ENCODE results near the gene MNX1. TPM values are rescaled to one million over a fixed set of nuclear protein-coding genes. Genes with fewer than 3 reads are reported as not detected.
A peak's percentile ranks its signal among the peaks of the same experiment; 100 is the strongest.

MNX1 gene
- total RNA-seq, 1 donor from 2014 or later, result not detected

GRCh38 chr7:157017603-157018327 is 7.3 kb upstream of the MNX1 start:
- Histone ChIP-seq H3K4me2 (ENCODE audit: low read length) (no peak overlapping the region), H3K27me3 (ENCODE audit: insufficient read depth, low read length) (peaks cover 98% of the 10 kb centered on the region), H4K20me1 (ENCODE audit: insufficient read depth, low read length) (no peaks in the 10 kb centered on the region), H3K4me1 (ENCODE audit: insufficient read depth, low read length) (peaks cover 4% of the 10 kb centered on the region), H3K9me3 (ENCODE audit: insufficient read depth, low read depth, low read length) (no peaks in the 10 kb centered on the region), H3K4me3 (ENCODE audit: insufficient read depth, low read depth, low read length) (no peak overlapping the region), H2AFZ (ENCODE audit: low read depth, low read length) (no peak overlapping the region), H3K27ac (ENCODE audit: low read depth, low read length) (no peak overlapping the region), H3K9ac (ENCODE audit: low read length) (no peak overlapping the region), H3K36me3 (ENCODE audit: insufficient read depth, low read length) (no peaks in the 10 kb centered on the region), H3K79me2 (ENCODE audit: insufficient read depth, low read length) (no peaks in the 10 kb centered on the region)
- Mint-ChIP-seq H3K27ac (ENCODE audit: unreplicated experiment) (no peak overlapping the region), H3K27me3 (ENCODE audit: low read depth, unreplicated experiment) (peaks cover 72% of the 10 kb centered on the region), H3K36me3 (ENCODE audit: low read depth, unreplicated experiment) (peaks cover 2% of the 10 kb centered on the region), H3K4me1 (ENCODE audit: low read depth, unreplicated experiment) (no peaks in the 10 kb centered on the region), H3K4me3 (ENCODE audit: unreplicated experiment) (no peak overlapping the region), H3K9me3 (ENCODE audit: unreplicated experiment) (peaks cover 6% of the 10 kb centered on the region)
- TF ChIP-seq CTCF (IDR thresholded peaks at IDR 0.05; ENCODE audit: insufficient read depth, low read depth, low read length) (no peak), EZH2 (IDR thresholded peaks at IDR 0.05; ENCODE audit: insufficient read depth, low read length) (peak; percentile 98)
- FAIRE-seq (no peak), DNase-seq (ENCODE audit: low read depth) (no peak)

DNA sequence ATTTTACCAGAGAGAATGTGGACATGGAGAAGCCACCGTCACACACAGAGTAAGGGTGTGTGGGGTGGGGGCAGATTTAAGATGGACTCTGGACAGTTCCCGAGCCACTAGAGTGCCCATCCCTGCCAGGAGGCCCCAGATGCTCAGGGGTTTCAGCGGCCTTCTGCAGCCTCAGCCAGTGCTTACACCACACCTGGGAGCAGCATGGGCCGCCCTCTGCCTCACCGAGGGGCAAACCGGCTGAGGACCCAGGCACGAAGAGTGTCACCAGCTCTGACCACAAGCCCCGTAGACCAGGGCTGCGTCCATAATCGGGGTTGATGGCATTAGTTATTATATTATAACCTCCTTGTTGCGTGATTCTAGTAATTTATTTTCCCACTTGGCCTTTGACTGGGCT is 6.7 kb upstream of the MNX1 start:
- Histone ChIP-seq H3K9ac (ENCODE audit: low read length) (no peak overlapping the region), H3K9me3 (ENCODE audit: insufficient read depth, low read depth, low read length) (no peaks in the 10 kb centered on the region), H3K27me3 (ENCODE audit: insufficient read depth, low read length) (peaks cover 98% of the 10 kb centered on the region), H2AFZ (ENCODE audit: low read depth, low read length) (no peak overlapping the region), H3K4me2 (ENCODE audit: low read length) (no peak overlapping the region), H3K27ac (ENCODE audit: low read depth, low read length) (no peak overlapping the region), H3K36me3 (ENCODE audit: insufficient read depth, low read length) (no peaks in the 10 kb centered on the region), H3K4me3 (ENCODE audit: insufficient read depth, low read depth, low read length) (no peak overlapping the region), H4K20me1 (ENCODE audit: insufficient read depth, low read length) (no peaks in the 10 kb centered on the region), H3K4me1 (ENCODE audit: insufficient read depth, low read length) (peaks cover 4% of the 10 kb centered on the region), H3K79me2 (ENCODE audit: insufficient read depth, low read length) (no peaks in the 10 kb centered on the region)
- DNase-seq (ENCODE audit: low read depth) (no peak), FAIRE-seq (no peak)
- H3K36me3 Mint-ChIP-seq (ENCODE audit: low read depth, unreplicated experiment), result peaks cover 2% of the 10 kb centered on the region
- no peak for TF ChIP-seq CTCF (IDR thresholded peaks at IDR 0.05; ENCODE audit: insufficient read depth, low read depth, low read length)
- TF ChIP-seq EZH2 (IDR thresholded peaks at IDR 0.05; ENCODE audit: insufficient read depth, low read length), result no peak
- H3K27me3 Mint-ChIP-seq (ENCODE audit: low read depth, unreplicated experiment), result peaks cover 72% of the 10 kb centered on the region
- H3K27ac Mint-ChIP-seq (ENCODE audit: unreplicated experiment), result no peak overlapping the region
- no peak overlapping the region for H3K4me3 Mint-ChIP-seq (ENCODE audit: unreplicated experiment)
- H3K9me3 Mint-ChIP-seq (ENCODE audit: unreplicated experiment), result peaks cover 6% of the 10 kb centered on the region
- H3K4me1 Mint-ChIP-seq (ENCODE audit: low read depth, unreplicated experiment), result no peaks in the 10 kb centered on the region

DNA sequence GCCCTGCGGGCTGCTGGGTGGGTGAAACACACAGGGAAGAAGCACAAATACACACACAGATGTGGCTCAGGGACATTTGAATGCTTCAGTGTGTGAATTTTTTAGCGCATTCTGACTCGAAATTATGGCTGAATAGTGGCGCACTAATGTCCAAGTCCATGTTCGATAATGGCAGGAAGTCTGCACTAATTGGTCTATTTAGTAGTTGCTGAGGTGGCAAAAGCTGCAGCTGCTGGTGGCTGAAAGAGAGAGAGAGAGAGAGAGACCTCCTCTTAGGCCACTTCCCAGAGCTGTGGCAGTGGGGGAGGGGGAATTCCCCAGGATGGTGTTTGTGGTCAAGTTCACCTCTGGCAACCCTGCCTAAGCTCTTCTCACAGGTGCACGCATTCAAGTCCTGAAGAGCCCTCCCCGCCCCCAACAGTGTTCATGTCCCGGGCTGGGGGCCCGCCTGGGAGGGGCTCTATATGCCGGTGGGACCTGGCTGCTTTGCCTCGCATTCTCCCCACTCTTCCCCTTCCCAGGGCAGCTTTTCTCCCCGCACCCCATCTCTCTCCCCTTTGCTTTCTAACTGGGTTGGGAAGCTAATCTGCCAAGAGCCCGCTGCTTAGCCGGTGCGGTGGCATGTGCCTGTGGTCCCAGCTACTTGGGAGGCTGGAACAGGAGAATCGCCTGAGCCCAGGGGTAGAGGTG is 6.0 kb upstream of the MNX1 start:
- Mint-ChIP-seq H3K36me3 (ENCODE audit: low read depth, unreplicated experiment) (peaks cover 2% of the 10 kb centered on the region), H3K4me1 (ENCODE audit: low read depth, unreplicated experiment) (no peaks in the 10 kb centered on the region), H3K4me3 (ENCODE audit: unreplicated experiment) (no peak overlapping the region), H3K27ac (ENCODE audit: unreplicated experiment) (no peak overlapping the region), H3K9me3 (ENCODE audit: unreplicated experiment) (peaks cover 10% of the 10 kb centered on the region), H3K27me3 (ENCODE audit: low read depth, unreplicated experiment) (peaks cover 77% of the 10 kb centered on the region)
- TF ChIP-seq EZH2 (IDR thresholded peaks at IDR 0.05; ENCODE audit: insufficient read depth, low read length), result no peak
- TF ChIP-seq CTCF (IDR thresholded peaks at IDR 0.05; ENCODE audit: insufficient read depth, low read depth, low read length), result no peak
- H3K9me3 ChIP-seq (ENCODE audit: insufficient read depth, low read depth, low read length), result no peaks in the 10 kb centered on the region
- H3K9ac ChIP-seq (ENCODE audit: low read length), result no peak overlapping the region
- DNase-seq (ENCODE audit: low read depth) (no peak), FAIRE-seq (no peak)
- H3K27me3 ChIP-seq (ENCODE audit: insufficient read depth, low read length), result peaks cover 98% of the 10 kb centered on the region
- H4K20me1 ChIP-seq (ENCODE audit: insufficient read depth, low read length), result no peaks in the 10 kb centered on the region
- H2AFZ ChIP-seq (ENCODE audit: low read depth, low read length), result no peak overlapping the region
- H3K4me1 ChIP-seq (ENCODE audit: insufficient read depth, low read length), result peaks cover 4% of the 10 kb centered on the region
- no peak overlapping the region for H3K27ac ChIP-seq (ENCODE audit: low read depth, low read length)
- no peaks in the 10 kb centered on the region for H3K36me3 ChIP-seq (ENCODE audit: insufficient read depth, low read length)
- no peak overlapping the region for H3K4me2 ChIP-seq (ENCODE audit: low read length)
- no peak overlapping the region for H3K4me3 ChIP-seq (ENCODE audit: insufficient read depth, low read depth, low read length)
- no peaks in the 10 kb centered on the region for H3K79me2 ChIP-seq (ENCODE audit: insufficient read depth, low read length)

Data from astrocyte (in vitro differentiated cells and primary cell).